Fibroblast of lung (primary cell): ENCODE results near the gene MRFAP1L1.

Source experiments
- CTCF ChIP-seq, 2 donors: IDR thresholded peaks in 1 of 2; conservative IDR thresholded peaks in 1 of 2; 1 replicate in 1 of 2; 2 replicates in 1 of 2; pipeline ENCODE4 v1.5.1; 2011 to 2012; ENCODE audit warnings: low read length in 2 of 2, control low read depth in 1 of 2, inconsistent platforms in 1 of 2, low read depth in 1 of 2, mild to moderate bottlenecking in 1 of 2
- EZH2 ChIP-seq: IDR thresholded peaks from 2 replicates; pipeline ENCODE4 v1.5.1; 2012; ENCODE audit warnings: low read length, control low read depth, mild to moderate bottlenecking; ENCODE audit errors: missing control alignments

- TF ChIP-seq CTCF (conservative IDR thresholded peaks at IDR 0.05 in 1 of 2, IDR thresholded peaks at IDR 0.05 in 1 of 2; ENCODE audit: low read depth in 1 of 2, low read length in 2 of 2) (no peak), EZH2 (no peak)
These were observed 15.3 kb downstream of the MRFAP1L1 start for GRCh38 chr4:6694177-6694901.
